Stomach (tissue), 9 donors: Measurements from ENCODE around the gene KRT74. TPM values are rescaled to one million over a fixed set of nuclear protein-coding genes. Genes with fewer than 3 reads are reported as not detected.

Experiments used
- DNase-seq, 2 donors: peaks; one replicate each; pipeline versions ENCODE4 v3.0.0 to v3.0.0-alpha.2; 2013 to 2019
- H3K27ac ChIP-seq, 5 donors: fragments of 200-600 bp in 4 of 5; sonication (generic) in 4 of 5; one replicate each; pipeline ENCODE4 v1.5.1; 2013 to 2019; ENCODE audit warnings: mild to moderate bottlenecking in 1 of 5, moderate library complexity in 1 of 5
- H3K27me3 ChIP-seq, 3 donors: fragments of 200-600 bp; sonication (generic); one replicate each; pipeline ENCODE4 v1.5.1; 2017 to 2019; ENCODE audit warnings: mixed run types in 1 of 3
- H3K36me3 ChIP-seq, 4 donors: fragments of 200-600 bp; sonication (generic); 1 replicate in 3 of 4; 2 replicates in 1 of 4; pipeline ENCODE4 v1.5.1; 2016 to 2019
- H3K4me1 ChIP-seq, 4 donors: fragments of 200-600 bp; sonication (generic); one replicate each; pipeline ENCODE4 v1.5.1; 2016 to 2019
- H3K4me3 ChIP-seq, 4 donors: fragments of 200-600 bp; sonication (generic) in 3 of 4; one replicate each; pipeline ENCODE4 v1.5.1; 2016 to 2019; ENCODE audit warnings: mild to moderate bottlenecking in 1 of 4
- H3K9me3 ChIP-seq, 4 donors: fragments of 200-600 bp; sonication (generic); one replicate each; pipeline ENCODE4 v1.5.1; 2016 to 2019
- CTCF ChIP-seq, 7 experiments: fragments of 450-650 bp in 4 of 7; fragments of 200-600 bp in 3 of 7; sonication (generic) in 3 of 7; IDR thresholded peaks; one replicate each; pipeline ENCODE4 v1.5.1; 2016 to 2019; ENCODE audit warnings: antibody characterized with exemption in 7 of 7, control low read depth in 2 of 7, mild to moderate bottlenecking in 1 of 7
- EP300 ChIP-seq: sonication (generic); formaldehyde crosslinking; IDR thresholded peaks from one replicate; pipeline ENCODE4 v1.6.1; 2017; ENCODE audit warnings: antibody characterized with exemption
- POLR2A ChIP-seq, 4 donors: fragments of 450-650 bp; IDR thresholded peaks; one replicate each; pipeline ENCODE4 v1.6.1; 2016; ENCODE audit warnings: antibody characterized with exemption in 4 of 4, control low read depth in 2 of 4, mild to moderate bottlenecking in 1 of 4, moderate library complexity in 1 of 4
- POLR2AphosphoS5 ChIP-seq, 3 donors: sonication (generic); formaldehyde crosslinking; IDR thresholded peaks; one replicate each; pipeline ENCODE4 v1.6.1; 2016; ENCODE audit warnings: antibody characterized with exemption in 3 of 3
- WGBS, 5 donors: extraction: QIAGEN DNeasy Blood & Tissue Kit in 3 of 5; methylation state at CpG; one replicate each; pipeline versions ENCODE4 v1.1.5 to v1.1.7; 2013 to 2018; 5-methylcytosine and 5-hydroxymethylcytosine counted together
- intact Hi-C: fragments of 100-400 bp; cut with DNase I; formaldehyde crosslinking; loops from one replicate; pipeline ENCODE4 v1.15.1; 2023; ENCODE audit warnings: low total_unique reads
- polyA plus RNA-seq, 3 donors: library from polyadenylated mRNA; stranded (reverse); fragments of 200-250 nt; gene quantifications; one replicate each; pipeline ENCODE4 v1.2.3, GENCODE V29; 2013
- total RNA-seq, 5 donors: library from RNA; depleted of rRNA; stranded (reverse); fragments of >200 nt; gene quantifications; one replicate each; pipeline versions ENCODE4 v1.1.0 to v1.2.3, GENCODE V29; 2014 to 2016
- donor health status: healthy with polysubstance abuse.
- donor health status: Bipolar disorder and iron deficiency.
- donor health status: healthy.

The KRT74 gene
- total and polyA plus RNA-seq, 8 donors, result 0.08 TPM; not detected in 7

- DNase-seq, result no peak
- Histone ChIP-seq H3K4me1 (no peaks in the 10 kb centered on the region), H3K9me3 (no peaks in the 10 kb centered on the region), H3K36me3 (no peaks in the 10 kb centered on the region), H3K27me3 (peaks cover 0 to 38% (median 4%) of the 10 kb centered on the region in 3 donors), H3K27ac (no peak overlapping the region), H3K4me3 (no peak overlapping the region)
- WGBS, 5 donors, result 53 to 62% (median 57%) methylated on average over 1 of the region's 1 CpG
- TF ChIP-seq POLR2AphosphoS5 (IDR thresholded peaks at IDR 0.05), result no peak
- TF ChIP-seq EP300, result no peak
- no peak for TF ChIP-seq POLR2A (IDR thresholded peaks at IDR 0.05)
- TF ChIP-seq CTCF (IDR thresholded peaks at IDR 0.05), result no peak
- intact Hi-C loops, result no loop called here
Measured at GRCh38 chr12:52564582-52564981, 9.1 kb downstream of the KRT74 start.

- peak in 1 of 2 donors; percentile 15 for DNase-seq
- Histone ChIP-seq H3K36me3 (no peaks in the 10 kb centered on the region), H3K4me1 (no peaks in the 10 kb centered on the region), H3K27ac (no peak overlapping the region), H3K4me3 (no peak overlapping the region), H3K9me3 (no peaks in the 10 kb centered on the region), H3K27me3 (peaks cover 0 to 36% (median 3%) of the 10 kb centered on the region in 3 donors)
- intact Hi-C loops, result no loop called here
- TF ChIP-seq EP300, result no peak
- TF ChIP-seq CTCF (IDR thresholded peaks at IDR 0.05), result no peak
- TF ChIP-seq POLR2AphosphoS5 (IDR thresholded peaks at IDR 0.05), result no peak
- no peak for TF ChIP-seq POLR2A (IDR thresholded peaks at IDR 0.05)
- 42 to 74% (median 60%) methylated on average over 3 of the region's 3 CpGs for WGBS, 5 donors
Measured at GRCh38 chr12:52561880-52562449, 11.7 kb downstream of the KRT74 start.

GRCh38 chr12:52559979-52560378, 13.7 kb downstream of the KRT74 start:
- no peaks in the 10 kb centered on the region for H3K9me3 ChIP-seq
- no peaks in the 10 kb centered on the region for H3K4me1 ChIP-seq

DNA sequence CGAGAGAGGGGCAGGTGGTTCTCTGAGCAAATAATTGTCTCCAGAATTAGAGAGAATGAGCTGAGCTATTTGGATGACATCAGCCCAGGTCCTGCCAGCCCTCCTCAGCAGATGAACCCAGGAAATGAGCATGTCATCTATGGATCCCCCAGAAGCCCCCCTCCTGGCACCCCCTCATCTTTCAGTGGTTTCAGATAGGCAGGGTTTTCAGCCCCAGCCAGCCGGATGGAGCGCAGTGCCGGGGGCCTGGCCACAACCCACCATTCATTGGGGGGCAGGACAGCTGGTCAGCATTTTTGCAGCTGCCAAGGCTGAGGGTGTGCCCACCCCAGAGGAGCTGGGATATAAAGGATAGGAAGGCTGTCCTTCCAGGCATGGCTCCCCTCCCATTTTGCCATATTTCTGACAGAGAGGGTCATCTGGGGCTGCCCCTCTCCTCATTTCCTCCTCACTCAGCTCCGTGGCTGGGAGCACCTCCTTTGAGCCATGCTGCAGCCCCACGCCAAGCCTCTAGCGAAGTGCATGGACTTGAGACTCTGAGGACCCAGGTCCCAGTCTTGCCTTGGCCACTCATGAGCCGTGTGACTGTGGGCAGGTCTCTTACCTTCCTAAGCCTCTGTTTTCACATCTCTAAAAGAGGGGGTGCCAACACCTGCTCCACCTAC, 14.7 kb downstream of the KRT74 start:
- Histone ChIP-seq H3K27ac (no peak overlapping the region), H3K36me3 (no peaks in the 10 kb centered on the region), H3K9me3 (no peaks in the 10 kb centered on the region), H3K27me3 (peaks cover 0 to 21% (median 0%) of the 10 kb centered on the region in 3 donors), H3K4me3 (no peak overlapping the region), H3K4me1 (no peaks in the 10 kb centered on the region)
- DNase-seq, result no peak
- TF ChIP-seq POLR2A (IDR thresholded peaks at IDR 0.05) (no peak), CTCF (IDR thresholded peaks at IDR 0.05) (no peak), EP300 (no peak), POLR2AphosphoS5 (IDR thresholded peaks at IDR 0.05) (no peak)
- 69 to 84% (median 72%) methylated on average over 8 of the region's 8 CpGs for WGBS, 5 donors
- intact Hi-C loops, result no loop called here

More at GRCh38 chr12:52559979-52560378, 13.7 kb downstream of the KRT74 start:
- intact Hi-C loops, result no loop called here
- H3K4me3 ChIP-seq, result no peak overlapping the region
- H3K27ac ChIP-seq, result no peak overlapping the region
- H3K36me3 ChIP-seq, result no peaks in the 10 kb centered on the region
- no peak for DNase-seq
- H3K27me3 ChIP-seq, result peaks cover 0 to 28% (median 0%) of the 10 kb centered on the region in 3 donors
- 73 to 81% (median 76%) methylated on average over 4 of the region's 4 CpGs for WGBS, 5 donors
- TF ChIP-seq POLR2A (IDR thresholded peaks at IDR 0.05) (no peak), CTCF (IDR thresholded peaks at IDR 0.05) (no peak), EP300 (no peak), POLR2AphosphoS5 (IDR thresholded peaks at IDR 0.05) (no peak)
